Measurements from ENCODE around the gene RAX2. TPM values are rescaled to one million over a fixed set of nuclear protein-coding genes. Genes with fewer than 3 reads are reported as not detected.
"Not testable (repeated sequence)": the region's sequence is repeated elsewhere in the genome, so short reads cannot be mapped to it uniquely, and the experiment has no call there.

The RAX2 gene
- total and polyA plus RNA-seq, 2 donors (not counting 3 experiments of a cell fraction or from before 2014, with no cell fraction given) = not detected

DNA sequence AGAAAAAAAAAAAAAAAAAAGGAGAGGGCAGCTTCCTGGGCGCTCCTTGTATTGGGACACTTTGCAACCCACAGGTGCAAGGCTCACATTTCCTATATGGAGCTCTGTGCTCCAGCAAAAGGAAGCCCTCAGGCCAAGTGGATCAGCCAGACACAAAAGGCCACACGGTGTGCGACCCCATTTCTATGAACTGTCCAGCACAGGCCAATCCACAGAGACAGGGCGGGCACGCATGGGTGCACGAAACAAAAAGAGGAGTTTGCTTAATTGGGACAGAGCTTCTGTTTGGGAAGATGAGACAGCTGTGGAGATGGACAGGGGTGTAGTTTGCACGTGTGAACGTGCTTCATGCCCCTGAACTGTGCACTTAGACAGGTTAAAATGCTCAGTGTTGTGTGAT, 45.7 kb upstream of the RAX2 start:
- POLR2A ChIA-PET = no interaction called here
- no peak overlapping the region for H3K4me3 ChIP-seq (replicated peaks in 1 of 3; ENCODE audit: insufficient read depth in 1 of 3, low read depth in 1 of 3, low read length in 3 of 3)
- FAIRE-seq = no peak
- intact Hi-C loops (cut with micrococcal nuclease) (no loop called here), dilution Hi-C loops (cut with MboI; ENCODE audit: extremely low pct_ligation_motif_present, low sequenced_read_pairs) (no loop called here)
- CTCF ChIA-PET = interaction anchor here (1.5 to 2.3 kb wide), 2 partner anchors 21 to 73 kb away, joined by 3 to 5 read pairs; no protein-coding TSS in a partner anchor
- DNase-seq (ENCODE audit: low read depth, low spot score) = no peak
- H4K20me1 ChIP-seq (replicated peaks; ENCODE audit: control insufficient read depth, extremely low read depth, insufficient read depth, low read length) = no peaks in the 10 kb centered on the region
- no peaks in the 10 kb centered on the region for H3K79me2 ChIP-seq (ENCODE audit: control insufficient read depth, insufficient read depth, low read length)
- no peaks in the 10 kb centered on the region for H3K36me3 ChIP-seq (ENCODE audit: control insufficient read depth in 2 of 2, extremely low read depth in 1 of 2, insufficient read depth in 2 of 2, low read length in 2 of 2)
- H3K9ac ChIP-seq (replicated peaks; ENCODE audit: extremely low read depth, insufficient read depth, low read length) = no peak overlapping the region
- no peaks in the 10 kb centered on the region for H3K27me3 ChIP-seq (ENCODE audit: control insufficient read depth in 2 of 2, insufficient read depth in 2 of 2, low read length in 2 of 2)
- no peaks in the 10 kb centered on the region for H3K9me1 ChIP-seq (replicated peaks; ENCODE audit: control insufficient read depth, extremely low read depth, insufficient read depth, low read length)
- no peak for TF ChIP-seq POLR2AphosphoS5 (IDR thresholded peaks at IDR 0.05; ENCODE audit: insufficient read depth, low read depth, low read length)
- H3K9me3 ChIP-seq (replicated peaks; ENCODE audit: control insufficient read depth, insufficient read depth, low read length) = no peaks in the 10 kb centered on the region
- H3K4me1 ChIP-seq (ENCODE audit: control insufficient read depth, extremely low read depth, insufficient read depth, low read length) = no peaks in the 10 kb centered on the region
- no TSS peak for BruUV-seq (replicated peaks)
- no peak overlapping the region for H3K4me2 ChIP-seq (ENCODE audit: insufficient read depth, low read length)
- no peak overlapping the region for H2AFZ ChIP-seq (ENCODE audit: low read depth, low read length)
- no peak overlapping the region for H3K27ac ChIP-seq (ENCODE audit: insufficient read depth, low read depth, low read length)

DNA sequence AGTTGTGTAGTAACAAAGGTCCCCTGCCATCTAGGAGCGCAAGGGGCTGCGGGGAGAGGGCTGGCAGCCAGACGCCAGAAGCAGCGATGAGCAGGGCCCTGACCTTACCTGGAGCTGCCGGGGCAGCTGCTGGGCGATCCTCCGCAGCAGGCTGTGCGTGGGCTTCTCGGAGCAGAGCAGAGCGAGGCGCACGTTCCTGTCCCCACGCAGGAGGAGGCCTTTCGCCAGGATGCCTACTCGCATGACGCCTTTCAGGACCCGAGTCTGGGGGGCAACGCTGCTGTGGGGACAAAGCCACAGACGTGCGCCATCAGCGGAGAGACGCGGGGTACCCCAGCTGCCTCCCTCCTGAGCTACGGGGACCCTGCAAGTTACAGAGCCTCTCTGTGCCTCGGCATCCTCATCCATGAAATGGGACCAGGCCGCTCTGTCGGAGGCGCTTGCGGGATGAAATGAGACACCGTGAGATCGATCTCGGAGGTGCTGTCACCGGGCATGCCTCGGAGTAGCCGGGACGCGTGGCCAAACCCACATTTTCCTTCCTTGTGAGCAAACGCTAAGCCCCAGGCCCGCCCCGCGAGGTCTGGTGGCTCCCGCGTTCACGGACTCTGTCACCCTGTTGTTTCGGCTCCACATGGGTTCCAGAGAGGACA, 44.7 kb upstream of the RAX2 start:
- H3K9ac ChIP-seq (replicated peaks; ENCODE audit: extremely low read depth, insufficient read depth, low read length) = no peak overlapping the region
- POLR2A ChIA-PET = no interaction called here
- FAIRE-seq (no peak), DNase-seq (ENCODE audit: low read depth, low spot score) (no peak)
- dilution Hi-C loops (cut with MboI; ENCODE audit: extremely low pct_ligation_motif_present, low sequenced_read_pairs) = no loop called here
- no peaks in the 10 kb centered on the region for H3K9me3 ChIP-seq (replicated peaks; ENCODE audit: control insufficient read depth, insufficient read depth, low read length)
- H3K4me2 ChIP-seq (ENCODE audit: insufficient read depth, low read length) = no peak overlapping the region
- no peaks in the 10 kb centered on the region for H4K20me1 ChIP-seq (replicated peaks; ENCODE audit: control insufficient read depth, extremely low read depth, insufficient read depth, low read length)
- intact Hi-C loops (cut with micrococcal nuclease) = no loop called here
- no TSS peak for BruUV-seq (replicated peaks)
- no peaks in the 10 kb centered on the region for H3K9me1 ChIP-seq (replicated peaks; ENCODE audit: control insufficient read depth, extremely low read depth, insufficient read depth, low read length)
- CTCF ChIA-PET = interaction anchor here (0.6 kb wide), 1 partner anchor 27 kb away, joined by 4 read pairs; no protein-coding TSS in a partner anchor
- H3K27ac ChIP-seq (ENCODE audit: insufficient read depth, low read depth, low read length) = no peak overlapping the region
- H3K79me2 ChIP-seq (ENCODE audit: control insufficient read depth, insufficient read depth, low read length) = no peaks in the 10 kb centered on the region
- no peaks in the 10 kb centered on the region for H3K4me1 ChIP-seq (ENCODE audit: control insufficient read depth, extremely low read depth, insufficient read depth, low read length)
- no peak overlapping the region for H2AFZ ChIP-seq (ENCODE audit: low read depth, low read length)
- H3K4me3 ChIP-seq (replicated peaks in 1 of 3; ENCODE audit: insufficient read depth in 1 of 3, low read depth in 1 of 3, low read length in 3 of 3) = no peak overlapping the region
- TF ChIP-seq FOS (IDR thresholded peaks at IDR 0.05; ENCODE audit: borderline replicate concordance, insufficient read depth, low read length) = no peak
- no peaks in the 10 kb centered on the region for H3K36me3 ChIP-seq (ENCODE audit: control insufficient read depth in 2 of 2, extremely low read depth in 1 of 2, insufficient read depth in 2 of 2, low read length in 2 of 2)
- H3K27me3 ChIP-seq (ENCODE audit: control insufficient read depth in 2 of 2, insufficient read depth in 2 of 2, low read length in 2 of 2) = no peaks in the 10 kb centered on the region

DNA sequence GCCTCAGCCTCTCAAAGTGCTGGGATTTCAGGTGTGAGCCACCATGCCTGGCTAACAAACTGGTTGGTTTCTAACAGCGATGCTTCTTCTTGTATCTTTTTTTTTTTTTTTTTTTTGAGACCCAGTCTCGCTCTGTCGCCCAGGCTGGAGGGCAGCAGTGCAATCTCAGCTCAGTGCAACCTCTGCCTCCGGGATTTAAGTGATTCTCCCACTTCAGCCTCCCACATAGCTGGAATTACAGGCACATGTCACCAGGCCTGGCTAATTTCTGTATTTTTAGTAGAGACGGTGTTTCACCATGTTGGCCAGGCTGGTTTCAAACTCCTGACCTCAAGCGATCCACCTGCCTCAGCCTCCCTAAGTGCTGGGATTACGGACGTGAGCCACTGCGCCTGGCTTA, 44.1 kb upstream of the RAX2 start:
- H4K20me1 ChIP-seq (replicated peaks; ENCODE audit: control insufficient read depth, extremely low read depth, insufficient read depth, low read length); BruUV-seq (replicated peaks); H3K27me3 ChIP-seq (ENCODE audit: control insufficient read depth in 2 of 2, insufficient read depth in 2 of 2, low read length in 2 of 2); H3K4me1 ChIP-seq (ENCODE audit: control insufficient read depth, extremely low read depth, insufficient read depth, low read length); H3K79me2 ChIP-seq (ENCODE audit: control insufficient read depth, insufficient read depth, low read length); H3K4me3 ChIP-seq (replicated peaks in 1 of 3; ENCODE audit: insufficient read depth in 1 of 3, low read depth in 1 of 3, low read length in 3 of 3); H3K9me1 ChIP-seq (replicated peaks; ENCODE audit: control insufficient read depth, extremely low read depth, insufficient read depth, low read length); H2AFZ ChIP-seq (ENCODE audit: low read depth, low read length); H3K27ac ChIP-seq (ENCODE audit: insufficient read depth, low read depth, low read length); dilution Hi-C loops (cut with MboI; ENCODE audit: extremely low pct_ligation_motif_present, low sequenced_read_pairs); H3K9me3 ChIP-seq (replicated peaks; ENCODE audit: control insufficient read depth, insufficient read depth, low read length); H3K4me2 ChIP-seq (ENCODE audit: insufficient read depth, low read length); FAIRE-seq; intact Hi-C loops (cut with micrococcal nuclease); DNase-seq (ENCODE audit: low read depth, low spot score); POLR2A ChIA-PET; H3K9ac ChIP-seq (replicated peaks; ENCODE audit: extremely low read depth, insufficient read depth, low read length); H3K36me3 ChIP-seq (ENCODE audit: control insufficient read depth in 2 of 2, extremely low read depth in 1 of 2, insufficient read depth in 2 of 2, low read length in 2 of 2): not testable (repeated sequence)
- CTCF ChIA-PET = interaction anchor here (0.6 kb wide), 1 partner anchor 27 kb away, joined by 4 read pairs; no protein-coding TSS in a partner anchor
